ENCODE results near the gene MT1E. TPM values are rescaled to one million over a fixed set of nuclear protein-coding genes. Genes with fewer than 3 reads are reported as not detected.
A peak's percentile ranks its signal among the peaks of the same experiment; 100 is the strongest.

The MT1E gene
- polyA plus RNA-seq, 1 experiment = 188 TPM

DNA sequence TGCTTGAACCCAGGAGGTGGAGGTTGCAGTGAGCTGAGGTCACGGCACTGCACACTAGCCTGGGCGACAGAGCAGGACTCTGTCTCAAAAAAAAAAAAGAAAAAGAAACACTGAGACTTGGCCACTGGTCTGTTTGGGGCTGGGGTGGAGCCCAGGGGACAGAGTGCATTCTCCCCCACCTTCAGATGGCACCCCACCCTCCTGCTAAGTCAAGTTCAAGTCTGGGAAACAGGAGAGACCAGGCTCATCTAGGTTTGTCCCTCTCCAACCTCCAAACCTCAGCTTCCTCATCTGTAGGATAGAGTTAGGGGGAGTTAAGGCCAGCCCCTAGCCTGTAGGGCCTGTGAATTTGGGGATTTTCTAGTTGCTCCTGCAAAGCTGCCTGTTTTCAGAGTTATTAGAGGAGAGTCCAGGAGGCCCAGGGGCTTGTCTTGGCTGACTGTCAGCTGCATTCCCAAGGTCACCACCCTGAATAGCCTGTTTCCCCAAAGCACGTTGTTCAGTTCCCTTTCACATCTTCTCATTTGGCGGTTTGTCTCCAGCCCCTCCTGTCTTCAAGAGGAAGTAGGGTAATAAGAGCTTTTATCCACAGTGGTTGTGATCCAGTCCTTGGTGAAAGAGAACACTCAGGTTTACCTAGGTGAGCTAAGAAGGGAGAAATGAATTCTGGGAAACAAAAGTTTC is 34.1 kb upstream of the MT1E start:
- no peak overlapping the region for H3K4me3 ChIP-seq (ENCODE audit: low read depth, low read length)
- H3K36me3 ChIP-seq (ENCODE audit: control insufficient read depth, insufficient read depth, low read length) = no peaks in the 10 kb centered on the region
- CTCF ChIA-PET = interaction anchor here (0.5 to 1.8 kb wide), 5 partner anchors 10 to 110 kb away, joined by 3 to 18 read pairs (median 6); no protein-coding TSS in a partner anchor
- POLR2A ChIA-PET = no interaction called here
- TF ChIP-seq, protein P1, sequence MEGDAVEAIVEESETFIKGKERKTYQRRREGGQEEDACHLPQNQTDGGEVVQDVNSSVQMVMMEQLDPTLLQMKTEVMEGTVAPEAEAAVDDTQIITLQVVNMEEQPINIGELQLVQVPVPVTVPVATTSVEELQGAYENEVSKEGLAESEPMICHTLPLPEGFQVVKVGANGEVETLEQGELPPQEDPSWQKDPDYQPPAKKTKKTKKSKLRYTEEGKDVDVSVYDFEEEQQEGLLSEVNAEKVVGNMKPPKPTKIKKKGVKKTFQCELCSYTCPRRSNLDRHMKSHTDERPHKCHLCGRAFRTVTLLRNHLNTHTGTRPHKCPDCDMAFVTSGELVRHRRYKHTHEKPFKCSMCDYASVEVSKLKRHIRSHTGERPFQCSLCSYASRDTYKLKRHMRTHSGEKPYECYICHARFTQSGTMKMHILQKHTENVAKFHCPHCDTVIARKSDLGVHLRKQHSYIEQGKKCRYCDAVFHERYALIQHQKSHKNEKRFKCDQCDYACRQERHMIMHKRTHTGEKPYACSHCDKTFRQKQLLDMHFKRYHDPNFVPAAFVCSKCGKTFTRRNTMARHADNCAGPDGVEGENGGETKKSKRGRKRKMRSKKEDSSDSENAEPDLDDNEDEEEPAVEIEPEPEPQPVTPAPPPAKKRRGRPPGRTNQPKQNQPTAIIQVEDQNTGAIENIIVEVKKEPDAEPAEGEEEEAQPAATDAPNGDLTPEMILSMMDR (IDR thresholded peaks at IDR 0.05; ENCODE audit: insufficient read depth, low read depth, low read length) = no peak
- no peak for DNase-seq (ENCODE audit: low read depth)
- peaks cover 35% of the 10 kb centered on the region for H3K27me3 ChIP-seq (ENCODE audit: control insufficient read depth, insufficient read depth, low read length)

DNA sequence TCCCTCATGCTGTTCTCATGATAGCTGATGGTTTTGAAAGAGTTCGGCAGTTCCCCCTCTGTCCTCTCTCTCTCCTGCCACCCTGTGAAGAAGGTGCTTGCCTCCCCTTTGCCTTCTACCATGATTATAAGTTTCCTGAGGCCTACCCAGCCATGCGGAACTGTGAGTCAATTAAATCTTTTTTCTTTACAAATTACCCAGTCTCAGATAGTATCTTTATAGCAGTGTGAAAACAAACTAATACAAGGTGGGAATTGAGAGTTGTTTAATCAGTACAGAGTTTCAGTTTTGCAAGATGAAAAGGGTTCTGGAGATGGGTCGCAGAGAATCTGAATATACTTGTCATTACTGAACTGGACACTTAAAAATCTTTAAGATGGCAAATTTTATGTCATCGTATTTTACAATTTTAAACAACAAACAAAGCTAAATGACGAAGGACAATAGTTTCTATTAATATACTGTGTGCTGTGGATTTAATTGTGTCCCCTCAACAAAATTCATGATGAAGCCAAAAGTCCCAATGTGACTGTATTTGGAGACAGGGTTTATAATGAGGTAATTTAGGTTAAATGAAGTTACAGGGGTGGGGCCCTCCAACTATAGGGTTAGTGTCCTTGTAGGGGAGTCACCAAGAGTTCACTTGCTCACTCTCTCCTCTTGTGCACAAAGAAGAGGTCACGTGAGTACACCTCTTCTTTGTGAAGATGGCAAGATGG is 31.8 kb upstream of the MT1E start:
- POLR2A ChIA-PET = no interaction called here
- CTCF ChIA-PET = no interaction called here
- H3K27me3 ChIP-seq (ENCODE audit: control insufficient read depth, insufficient read depth, low read length) = peaks cover 29% of the 10 kb centered on the region
- TF ChIP-seq, protein P1 (IDR thresholded peaks at IDR 0.05; ENCODE audit: insufficient read depth, low read depth, low read length) = no peak
- H3K4me3 ChIP-seq (ENCODE audit: low read depth, low read length) = no peak overlapping the region
- H3K36me3 ChIP-seq (ENCODE audit: control insufficient read depth, insufficient read depth, low read length) = no peaks in the 10 kb centered on the region
- no peak for DNase-seq (ENCODE audit: low read depth)

DNA sequence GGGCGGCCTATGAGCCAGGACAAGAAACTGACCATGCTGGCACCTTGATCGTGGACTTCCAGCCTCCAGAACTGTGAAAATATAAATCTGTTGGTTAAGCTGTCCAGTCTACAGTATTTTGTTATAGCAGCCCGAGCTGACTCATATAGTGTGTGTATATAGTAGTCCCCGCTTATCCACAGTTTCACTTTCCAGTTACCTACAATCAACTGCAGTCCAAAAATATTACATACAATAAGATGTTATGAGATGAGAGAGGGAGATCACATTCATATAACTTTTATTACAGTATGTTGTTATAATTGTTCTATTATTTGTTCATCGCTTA is 31.3 kb upstream of the MT1E start:
- CTCF ChIA-PET = interaction anchor here (1.3 kb wide), 1 partner anchor 17 kb away, joined by 3 read pairs; no protein-coding TSS in a partner anchor

DNA sequence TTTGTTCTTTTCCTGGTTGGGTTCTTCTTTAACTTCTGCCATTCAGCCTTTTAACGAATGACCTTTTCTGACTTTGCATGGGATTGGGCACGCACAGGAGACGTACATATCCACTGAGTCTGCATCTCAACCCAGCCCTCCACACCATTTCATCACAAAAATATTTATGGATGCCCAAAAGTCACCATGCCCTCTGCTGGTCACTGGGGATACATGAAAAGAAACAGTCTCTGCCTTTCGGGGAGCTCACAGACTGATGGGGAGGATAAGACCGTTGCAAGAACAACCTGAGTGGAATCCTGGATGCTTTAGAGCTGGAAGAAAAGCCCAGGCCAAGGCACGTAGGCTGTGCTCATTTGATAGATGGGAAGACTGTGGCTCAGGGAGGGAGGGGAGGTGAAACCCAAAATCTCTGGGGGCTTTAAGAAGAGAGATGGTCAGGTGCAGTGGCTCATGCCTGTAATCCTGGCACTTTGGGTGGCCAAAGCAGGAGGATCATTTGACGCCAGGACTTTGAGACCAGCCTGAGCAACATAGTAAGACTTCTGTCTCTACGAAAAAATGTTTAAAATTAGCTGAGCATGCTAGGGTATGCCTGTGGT is 25.1 kb upstream of the MT1E start:
- Histone ChIP-seq H3K36me3 (ENCODE audit: control insufficient read depth, insufficient read depth, low read length) (no peaks in the 10 kb centered on the region), H3K4me3 (ENCODE audit: low read depth, low read length) (no peak overlapping the region), H3K27me3 (ENCODE audit: control insufficient read depth, insufficient read depth, low read length) (peaks cover 2% of the 10 kb centered on the region; the same call in 1 of the 2 replicates)
- POLR2A ChIA-PET = interaction anchor here (0.6 kb wide), 1 partner anchor 39 kb away, joined by 20 read pairs; no protein-coding TSS in a partner anchor
- CTCF ChIA-PET = interaction anchor here (0.6 to 7.8 kb wide), 29 partner anchors 9 to 193 kb away, joined by 3 to 100 read pairs (median 4); partner anchors contain the start of genes BBS2 and MT1E
- TF ChIP-seq, protein P1 (IDR thresholded peaks at IDR 0.05; ENCODE audit: insufficient read depth, low read depth, low read length) = peak; percentile 78
- DNase-seq (ENCODE audit: low read depth) = no peak

More for the DNA sequence above, 31.3 kb upstream of the MT1E start:
- Histone ChIP-seq H3K4me3 (ENCODE audit: low read depth, low read length) (no peak overlapping the region), H3K36me3 (ENCODE audit: control insufficient read depth, insufficient read depth, low read length) (no peaks in the 10 kb centered on the region), H3K27me3 (ENCODE audit: control insufficient read depth, insufficient read depth, low read length) (peaks cover 26% of the 10 kb centered on the region)
- TF ChIP-seq, protein P1 (IDR thresholded peaks at IDR 0.05; ENCODE audit: insufficient read depth, low read depth, low read length) = no peak
- POLR2A ChIA-PET = no interaction called here
- no peak for DNase-seq (ENCODE audit: low read depth)

DNA sequence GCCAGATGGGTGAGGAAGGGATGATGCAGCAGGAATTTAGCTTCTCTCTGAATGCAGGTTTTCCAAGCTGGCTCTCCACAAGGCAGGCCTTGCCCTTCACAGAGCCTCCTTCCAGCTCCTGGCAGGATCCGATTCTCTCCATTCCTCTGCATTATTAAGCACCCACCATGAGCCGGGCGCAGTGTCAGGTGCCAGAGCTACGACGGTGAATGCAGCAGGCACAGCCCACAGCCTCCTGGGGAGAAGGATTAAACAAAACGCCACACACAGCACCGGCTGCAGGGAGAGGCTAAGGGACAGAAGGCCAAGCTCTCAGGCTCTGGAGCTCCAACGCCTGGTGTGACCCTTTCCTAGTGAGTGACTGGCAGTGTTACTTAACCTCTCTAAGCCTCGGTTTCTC is 24.3 kb upstream of the MT1E start:
- Histone ChIP-seq H3K4me3 (ENCODE audit: low read depth, low read length) (no peak overlapping the region), H3K27me3 (ENCODE audit: control insufficient read depth, insufficient read depth, low read length) (no peaks in the 10 kb centered on the region; the same call in 1 of the 2 replicates), H3K36me3 (ENCODE audit: control insufficient read depth, insufficient read depth, low read length) (no peaks in the 10 kb centered on the region)
- ChIA-PET CTCF (interaction anchor here (1.0 to 7.8 kb wide), 24 partner anchors 9 to 115 kb away, joined by 3 to 100 read pairs (median 5); partner anchors contain the start of genes BBS2 and MT1E), POLR2A (no interaction called here)
- no peak for DNase-seq (ENCODE audit: low read depth)
- TF ChIP-seq, protein P1 (IDR thresholded peaks at IDR 0.05; ENCODE audit: insufficient read depth, low read depth, low read length) = no peak
